Activated CD4-positive, alpha-beta T cell treated with anti-CD3 and anti-CD28 coated beads, Interleukin-10, Interleukin-2, amounts not matched to agents 100 ng/mL and 50 ng/mL, durations not matched to agents 16 hours and 8 hours (primary cell): ENCODE data around the gene ELOVL5.
"Not testable (repeated sequence)": the region's sequence is repeated elsewhere in the genome, so short reads cannot be mapped to it uniquely, and the experiment has no call there.

Experiments used
- DNase-seq: peaks from one replicate; pipeline ENCODE4 v3.0.0-alpha.2; 2020

The ELOVL5 gene, protein sequence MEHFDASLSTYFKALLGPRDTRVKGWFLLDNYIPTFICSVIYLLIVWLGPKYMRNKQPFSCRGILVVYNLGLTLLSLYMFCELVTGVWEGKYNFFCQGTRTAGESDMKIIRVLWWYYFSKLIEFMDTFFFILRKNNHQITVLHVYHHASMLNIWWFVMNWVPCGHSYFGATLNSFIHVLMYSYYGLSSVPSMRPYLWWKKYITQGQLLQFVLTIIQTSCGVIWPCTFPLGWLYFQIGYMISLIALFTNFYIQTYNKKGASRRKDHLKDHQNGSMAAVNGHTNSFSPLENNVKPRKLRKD

DNA sequence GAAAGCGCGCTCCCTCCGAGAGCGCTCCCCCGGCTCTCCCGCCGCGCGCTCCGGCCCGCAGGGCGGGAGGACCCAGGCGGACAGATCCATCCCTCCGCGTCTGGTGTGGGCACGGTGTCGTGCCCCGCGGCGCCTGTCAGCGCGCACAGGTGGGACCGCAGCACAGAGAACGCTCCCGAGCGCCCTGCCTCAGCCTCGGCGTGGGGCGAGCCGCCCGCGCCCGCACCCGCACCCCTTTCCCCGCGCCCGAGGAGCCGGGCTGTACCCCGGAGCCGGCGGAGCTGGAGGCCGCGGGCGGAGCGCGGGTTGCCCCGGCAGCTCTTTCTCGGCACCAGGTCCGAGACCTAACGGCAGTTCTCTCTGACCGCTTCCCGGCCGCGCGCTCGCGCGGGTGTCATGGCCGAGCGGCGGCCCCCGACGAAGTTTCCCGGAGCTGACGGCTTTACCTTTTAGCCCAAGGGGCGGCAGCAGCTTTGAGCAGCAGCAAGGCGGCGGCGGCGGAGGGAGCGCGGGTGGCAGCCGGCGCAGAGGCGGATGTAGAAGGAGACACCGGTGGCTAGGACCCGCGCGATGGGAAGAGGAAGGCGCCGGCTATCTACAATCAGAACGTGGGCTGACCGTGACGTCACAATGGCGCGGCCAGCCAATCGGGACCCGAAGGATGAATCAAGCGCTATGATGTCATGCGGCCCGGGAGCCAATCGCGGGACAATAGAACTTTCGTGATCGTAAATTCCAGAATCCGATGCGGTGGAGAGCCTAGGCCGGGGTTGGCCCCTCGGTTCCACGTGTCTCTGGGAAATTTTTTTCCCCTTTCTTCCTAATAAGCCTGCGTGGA lies at the start of gene ELOVL5:
Gene ELOVL5, minus strand, starts transcription at position 580 of the 838 bp plus-strand sequence. CDS start 53,251 bp downstream, outside the sequence.
- DNase-seq = peak; percentile 98

DNA sequence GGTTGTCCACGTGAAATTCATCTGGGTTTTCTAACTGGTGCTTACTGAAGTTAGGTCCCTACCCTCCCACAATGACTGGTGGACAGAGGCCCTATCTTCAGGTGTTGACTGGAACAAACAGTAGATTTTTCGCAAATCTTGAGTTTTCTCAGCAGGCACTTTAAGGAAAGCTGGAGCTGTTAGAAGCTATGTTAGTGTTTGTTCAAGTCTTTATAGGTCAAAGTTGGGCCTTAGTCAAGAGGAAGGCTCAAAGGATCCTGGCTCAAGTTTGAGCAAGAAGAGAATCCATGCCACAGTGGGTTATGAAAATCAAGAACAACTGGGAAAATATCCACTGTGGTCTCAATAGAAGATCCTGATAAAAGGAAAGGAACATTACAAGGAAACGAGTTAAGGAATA lies 48.5 kb upstream of the ELOVL5 start:
- no peak for DNase-seq

DNA sequence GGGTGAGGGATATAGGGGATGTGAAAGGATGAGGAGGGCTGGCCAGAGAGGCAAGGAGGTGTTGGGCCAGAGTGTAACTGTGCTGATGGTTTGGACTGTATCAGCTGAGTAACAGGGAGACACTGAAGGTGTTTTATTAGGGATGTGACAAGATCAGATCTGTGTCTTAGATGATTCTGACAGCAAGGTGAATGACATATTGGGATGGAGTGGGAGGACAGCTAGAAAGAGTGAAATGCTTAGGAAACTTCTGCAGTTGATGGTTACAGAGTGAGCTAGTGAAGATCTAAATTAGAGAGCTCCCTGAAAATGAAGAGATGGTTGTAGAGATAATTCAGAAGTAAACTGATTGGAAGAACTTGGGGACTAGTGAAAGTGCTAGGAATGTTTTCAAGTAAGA lies 47.2 kb upstream of the ELOVL5 start:
- no peak for DNase-seq

DNA sequence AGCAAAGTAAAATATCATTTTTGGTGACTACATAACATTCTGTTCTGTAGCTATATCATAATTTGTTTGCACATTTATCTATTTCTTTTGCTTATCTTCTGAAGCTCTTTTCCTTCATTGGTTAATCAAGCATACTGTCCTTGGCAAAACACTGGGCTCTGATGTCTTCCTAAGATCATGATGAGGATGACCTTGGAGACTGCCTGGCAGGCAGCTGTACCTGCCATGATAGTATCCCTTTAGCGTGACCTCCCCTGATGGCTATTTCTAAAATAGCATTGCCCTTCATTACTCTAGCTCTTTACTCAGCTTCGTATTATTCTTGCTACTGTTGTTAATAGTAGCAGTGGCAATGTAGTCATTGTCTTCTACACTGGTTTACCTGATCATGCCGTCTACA lies 46.0 kb upstream of the ELOVL5 start:
- no peak for DNase-seq

DNA sequence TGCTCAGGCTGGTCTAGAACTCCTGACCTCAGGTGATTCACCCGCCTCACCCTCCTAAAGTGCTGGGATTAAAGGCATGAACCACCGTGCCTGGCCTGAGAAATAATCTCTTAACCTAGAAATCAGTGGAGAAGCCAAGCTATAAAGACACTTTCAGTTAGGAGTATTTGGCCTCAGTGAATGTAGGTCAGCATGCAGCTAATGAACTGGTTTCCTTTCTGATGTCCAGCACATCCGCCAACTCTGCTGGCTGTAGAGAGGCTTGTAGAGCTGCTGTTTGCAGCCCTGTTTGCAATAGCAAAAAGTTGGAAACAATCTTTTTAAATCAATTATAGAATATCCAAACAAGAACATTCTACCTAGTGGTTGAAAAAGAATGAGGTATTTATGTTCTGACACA lies 42.4 kb upstream of the ELOVL5 start:
- no peak for DNase-seq

DNA sequence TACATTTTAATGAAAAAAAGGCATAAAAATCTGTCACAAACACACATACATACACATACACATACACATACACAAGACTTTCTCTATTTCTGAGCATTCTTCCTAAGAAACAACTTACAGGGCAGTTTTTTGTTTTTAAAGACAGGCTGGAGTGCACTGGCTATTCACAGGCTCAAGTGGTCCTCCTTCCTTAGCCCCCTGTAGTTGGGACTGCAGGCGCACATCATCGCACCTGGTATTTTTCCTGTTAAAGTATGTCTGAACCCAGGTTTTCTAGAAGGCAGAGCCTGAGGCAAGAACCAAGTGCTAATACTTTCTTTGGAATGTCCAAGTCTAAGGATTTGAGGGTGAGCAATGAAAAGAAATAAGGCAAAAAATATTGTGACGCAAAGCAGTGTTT lies 41.3 kb upstream of the ELOVL5 start:
- DNase-seq = no peak

DNA sequence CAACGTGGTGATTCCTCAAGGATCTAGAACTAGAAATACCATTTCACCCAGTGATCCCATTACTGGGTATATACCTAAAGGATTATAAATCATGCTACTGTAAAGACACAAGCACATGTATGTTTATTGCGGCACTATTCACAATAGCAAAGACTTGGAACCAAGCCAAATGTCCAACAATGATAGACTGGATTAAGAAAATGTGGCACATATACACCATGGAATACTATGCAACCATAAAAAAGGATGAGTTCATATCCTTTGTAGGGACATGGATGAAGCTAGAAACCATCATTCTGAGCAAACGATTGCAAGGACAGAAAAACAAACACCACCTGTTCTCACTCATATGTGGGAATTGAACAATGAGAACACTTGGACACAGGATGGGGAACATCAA lies 39.9 kb upstream of the ELOVL5 start:
- DNase-seq = not testable (repeated sequence)

DNA sequence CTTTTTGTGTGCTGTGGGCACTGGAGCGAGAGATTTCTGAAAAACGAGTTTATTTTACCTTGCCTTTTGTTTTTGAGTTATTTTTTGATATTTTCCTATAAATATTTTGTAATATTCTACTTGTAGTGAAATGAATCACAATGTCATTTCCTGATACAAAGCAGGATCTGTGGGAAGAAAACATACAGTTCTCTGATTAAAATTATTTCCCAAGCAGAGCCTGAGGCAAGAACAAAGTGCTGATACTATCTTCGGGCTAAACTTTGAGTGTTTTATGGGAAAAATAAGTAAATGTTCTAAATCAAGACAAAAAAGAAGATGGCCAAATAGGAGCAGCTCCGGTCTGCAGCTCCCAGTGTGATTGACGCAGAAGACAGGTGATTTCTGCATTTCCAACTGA lies 33.7 kb upstream of the ELOVL5 start:
- DNase-seq = no peak

DNA sequence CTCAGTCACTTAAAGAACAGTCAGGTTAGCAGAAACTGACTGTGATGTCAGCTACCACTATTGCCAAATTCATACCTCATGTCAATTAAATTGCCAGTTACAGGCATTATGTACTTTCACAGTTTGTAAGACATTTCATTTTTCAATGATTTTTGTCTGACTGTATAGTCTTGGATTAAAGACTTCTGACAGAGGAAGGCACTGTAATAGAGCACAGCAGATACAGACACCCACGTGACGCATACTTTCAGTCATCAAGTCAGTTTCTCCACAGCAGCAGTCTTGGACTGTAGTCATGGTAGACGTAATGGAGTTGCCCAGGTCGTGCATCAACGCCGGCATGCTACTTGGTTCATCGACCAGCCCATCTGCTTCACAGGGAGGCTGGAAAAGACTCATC lies 29.5 kb upstream of the ELOVL5 start:
- no peak for DNase-seq

DNA sequence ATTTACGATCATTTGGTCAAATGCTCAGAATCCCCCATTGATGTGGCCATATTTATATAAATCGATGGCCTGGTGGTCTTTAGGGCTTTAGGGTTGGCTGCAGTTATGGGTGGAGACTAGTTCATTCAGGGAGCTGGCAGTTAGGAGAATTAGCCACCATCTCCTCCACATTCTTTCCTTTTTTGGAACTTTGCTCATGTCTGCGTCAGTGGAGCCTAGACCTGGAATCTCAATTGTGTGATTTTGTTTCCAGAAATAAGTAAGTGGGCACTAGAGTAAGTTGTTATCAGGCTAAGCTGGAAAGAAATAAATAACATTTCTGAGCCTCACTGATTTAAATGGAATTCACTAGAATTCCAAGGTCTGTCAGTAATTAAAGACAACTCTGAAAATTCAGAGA lies 29.0 kb upstream of the ELOVL5 start:
- DNase-seq = no peak

DNA sequence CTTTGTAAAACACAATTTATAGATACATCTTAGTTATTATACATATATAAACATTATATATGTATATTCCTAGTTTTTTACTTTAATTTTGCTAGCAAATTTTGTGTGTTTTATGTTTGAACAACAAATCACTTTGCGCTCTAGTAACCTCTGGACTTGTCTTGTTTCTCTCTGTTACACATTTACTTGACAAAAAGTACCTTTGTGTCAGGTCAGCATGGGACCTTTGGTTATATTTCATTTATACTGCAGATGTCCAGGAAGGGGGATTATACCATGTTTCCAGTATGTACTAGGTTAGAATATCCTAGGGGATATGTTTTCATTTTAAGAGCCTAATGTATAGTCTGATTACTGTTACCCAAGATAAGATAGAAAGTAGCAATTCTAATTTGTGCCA lies 28.5 kb upstream of the ELOVL5 start:
- no peak for DNase-seq

DNA sequence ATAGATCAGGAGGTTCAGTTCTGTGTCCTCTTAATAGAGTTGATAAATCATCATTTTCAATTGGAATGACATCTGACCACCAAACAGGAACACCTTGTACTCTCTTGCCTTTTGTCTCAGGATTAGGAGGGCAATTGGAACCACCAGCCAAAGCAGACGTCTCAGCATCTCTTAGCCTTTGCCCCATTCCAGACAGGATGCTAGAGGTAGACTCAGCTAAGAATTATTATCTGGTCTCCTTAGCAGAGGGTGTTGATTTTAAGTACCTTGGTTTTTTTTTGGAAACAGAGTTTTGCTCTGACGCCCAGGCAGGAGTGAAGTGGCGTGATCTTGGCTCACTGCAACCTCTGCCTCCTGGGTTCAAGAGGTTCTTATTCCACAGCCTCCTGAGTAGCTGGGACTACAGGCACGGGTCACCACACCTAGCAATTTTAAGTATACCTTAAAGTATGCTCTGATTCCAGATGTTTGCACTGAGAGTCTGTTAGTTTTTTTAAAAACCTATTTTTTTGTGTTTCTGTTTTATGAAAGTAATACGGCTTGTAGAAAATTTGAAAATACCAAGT lies 28.0 kb upstream of the ELOVL5 start:
- no peak for DNase-seq

DNA sequence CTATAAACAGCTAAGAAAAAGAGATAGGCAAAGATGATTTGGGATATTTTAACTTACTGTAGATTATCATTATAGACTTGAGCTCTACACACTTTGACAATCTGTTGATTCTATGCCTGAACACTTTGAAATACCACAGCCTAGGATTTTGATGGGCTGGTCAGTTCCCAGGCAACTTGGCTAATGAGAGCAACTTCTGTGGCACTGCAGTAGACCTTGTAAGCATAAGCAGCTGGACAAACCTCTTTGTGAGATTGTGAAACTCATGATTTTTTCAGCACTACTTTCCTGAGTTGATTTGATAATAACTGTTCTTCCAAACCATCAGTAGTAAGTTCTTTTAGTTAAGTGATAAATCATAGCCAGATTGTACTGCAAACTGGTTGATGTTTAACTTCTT lies 27.1 kb upstream of the ELOVL5 start:
- no peak for DNase-seq

DNA sequence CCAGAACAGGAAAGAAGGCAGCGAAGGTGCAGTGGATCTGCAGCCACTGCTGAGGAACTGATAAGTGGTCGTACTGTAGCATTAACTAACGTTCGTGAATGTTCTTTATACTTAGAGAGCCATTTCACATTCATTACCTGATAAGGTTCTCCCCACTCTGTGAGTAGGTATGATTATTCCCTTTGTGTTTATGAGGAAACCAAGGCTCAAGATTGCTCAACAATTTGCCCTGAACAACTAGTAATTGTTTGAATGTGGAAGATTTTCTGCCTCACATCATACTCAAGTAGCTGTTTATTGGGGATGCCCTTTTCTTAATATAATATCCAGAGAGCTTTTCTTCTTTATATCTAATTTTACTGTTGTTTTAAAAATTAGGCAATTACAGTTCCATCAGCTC lies 24.9 kb upstream of the ELOVL5 start:
- no peak for DNase-seq

DNA sequence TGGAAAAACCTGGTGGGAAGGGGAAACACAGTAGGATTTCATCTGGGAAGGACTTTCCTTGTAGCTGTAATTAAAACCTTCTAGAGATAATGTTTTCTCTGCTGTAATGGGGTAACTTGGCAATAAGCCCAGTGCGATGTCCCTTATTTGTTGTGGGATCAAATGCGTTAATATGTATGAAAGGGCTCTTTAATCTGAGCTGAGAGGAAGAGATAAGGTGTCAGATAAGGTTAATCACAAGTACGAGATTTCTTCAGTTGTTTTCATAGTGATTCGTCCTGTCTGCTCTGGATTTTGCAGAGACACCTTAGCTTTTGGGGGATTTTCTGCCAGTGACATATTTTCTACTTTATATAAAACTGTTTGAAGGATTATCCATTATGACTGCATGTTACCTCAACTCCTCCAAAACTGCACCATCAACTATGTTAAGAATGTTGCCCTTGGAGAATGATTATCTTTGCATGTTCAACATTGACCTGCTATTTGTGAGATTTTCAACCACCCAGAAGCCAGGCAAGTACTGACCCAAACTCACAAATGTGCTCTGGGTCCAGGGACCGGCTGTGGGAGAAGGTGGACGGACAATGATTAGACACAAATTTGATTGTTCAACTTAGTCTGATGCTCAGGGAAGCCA lies 21.2 kb upstream of the ELOVL5 start:
- no peak for DNase-seq

DNA sequence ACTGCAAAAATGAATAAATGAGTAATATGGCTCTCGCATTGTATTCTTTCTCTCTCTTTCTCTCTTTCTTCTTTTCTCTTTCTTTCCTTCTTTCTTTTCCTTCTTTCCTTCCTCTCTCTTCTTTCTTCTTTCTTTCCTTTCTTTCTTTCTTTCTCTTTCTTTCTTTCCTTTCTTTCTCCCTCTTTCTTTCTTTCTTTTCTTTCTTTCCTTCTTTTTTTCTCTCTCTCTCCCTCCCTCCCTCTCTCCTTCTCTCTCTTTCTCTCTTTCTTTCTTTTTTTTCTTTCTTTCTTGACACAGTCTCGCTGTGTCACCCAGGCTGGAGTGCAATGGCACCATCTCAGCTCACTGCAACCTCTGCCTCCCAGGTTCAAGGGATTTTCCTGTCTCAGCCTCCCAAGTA lies 20.3 kb upstream of the ELOVL5 start:
- no peak for DNase-seq

DNA sequence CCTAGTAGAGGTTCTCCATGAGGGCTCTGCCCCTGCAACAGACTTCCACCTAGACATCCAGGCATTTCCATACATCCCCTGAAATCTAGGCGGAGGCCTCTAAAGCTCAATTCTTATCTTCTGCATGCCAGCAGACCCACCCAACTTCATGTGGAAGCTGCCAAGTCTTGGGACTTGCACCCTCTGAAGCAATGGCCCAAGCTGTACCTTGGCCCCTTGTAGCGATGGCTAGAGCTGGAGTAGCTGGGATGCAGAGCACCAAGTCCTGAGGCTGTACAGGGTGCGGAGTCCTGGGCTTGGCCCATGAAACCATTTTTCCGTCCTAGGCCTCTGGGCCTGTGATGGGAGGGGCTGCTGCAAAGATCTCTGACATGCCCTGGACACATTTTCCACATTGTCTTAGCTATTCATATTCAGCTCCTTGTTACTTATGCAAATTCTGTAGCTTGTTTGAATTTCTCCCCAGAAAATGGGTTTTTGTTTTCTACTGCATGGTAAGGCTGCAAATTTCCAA lies 17.4 kb upstream of the ELOVL5 start:
- no peak for DNase-seq

DNA sequence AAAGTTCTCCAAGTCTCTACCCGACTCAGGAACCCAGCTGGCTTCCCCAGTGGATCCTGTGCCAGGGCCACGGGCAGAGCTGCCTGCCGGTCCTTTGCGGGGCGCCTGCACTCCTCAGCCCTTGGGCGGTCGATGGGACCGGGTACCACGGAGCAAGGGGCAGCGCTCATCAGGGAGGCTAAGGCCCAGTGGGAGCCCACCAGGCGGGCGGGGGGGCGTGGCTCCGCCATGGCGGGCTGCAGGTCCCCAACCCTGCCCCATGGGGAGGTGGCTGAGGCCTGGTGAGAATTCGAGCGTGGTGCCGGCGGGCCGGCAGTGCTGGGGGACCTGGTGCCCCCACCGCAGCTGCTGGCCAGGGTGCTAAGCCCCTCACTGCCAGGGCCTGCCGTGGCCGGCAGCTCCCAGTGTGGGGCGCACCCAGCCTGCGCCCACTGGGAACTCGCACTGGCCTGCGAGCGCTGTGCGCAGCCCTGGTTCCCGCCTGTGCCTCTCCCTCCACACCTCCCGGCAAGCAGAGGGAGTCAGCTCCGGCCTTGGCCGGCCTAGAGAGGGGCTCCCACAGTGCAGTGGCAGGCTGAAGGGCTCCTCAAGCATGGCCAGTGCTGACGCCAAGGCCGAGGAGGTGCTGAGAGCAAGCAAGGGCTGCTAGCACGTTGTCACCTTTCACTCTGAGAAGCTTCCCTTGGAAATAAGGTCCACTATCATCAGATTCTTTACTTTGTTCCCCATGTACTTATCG lies 14.8 kb upstream of the ELOVL5 start:
- no peak for DNase-seq

DNA sequence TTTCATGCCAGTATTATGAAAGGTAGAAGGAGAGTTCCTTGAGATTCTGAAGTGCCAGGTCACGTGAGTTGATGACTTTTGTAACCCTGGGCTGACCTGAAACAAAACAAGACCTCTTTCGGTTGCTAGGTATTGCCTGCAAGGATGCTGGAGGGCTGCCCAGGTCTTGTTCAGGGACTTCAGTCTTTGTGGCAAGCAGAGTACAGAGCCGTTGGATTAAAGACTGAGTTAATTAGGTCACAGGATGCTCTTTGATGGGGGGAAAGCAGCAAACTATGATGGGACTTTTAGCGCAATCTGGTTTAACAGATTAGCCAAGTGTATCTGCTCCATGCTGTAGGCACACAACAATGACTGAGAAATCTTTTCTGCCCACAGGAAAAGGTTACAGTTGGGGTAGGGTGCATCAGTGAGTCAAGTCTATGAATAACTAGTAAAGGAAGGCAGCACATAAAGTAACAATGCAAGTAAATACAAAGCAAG lies 12.8 kb upstream of the ELOVL5 start:
- peak; percentile 80 for DNase-seq

DNA sequence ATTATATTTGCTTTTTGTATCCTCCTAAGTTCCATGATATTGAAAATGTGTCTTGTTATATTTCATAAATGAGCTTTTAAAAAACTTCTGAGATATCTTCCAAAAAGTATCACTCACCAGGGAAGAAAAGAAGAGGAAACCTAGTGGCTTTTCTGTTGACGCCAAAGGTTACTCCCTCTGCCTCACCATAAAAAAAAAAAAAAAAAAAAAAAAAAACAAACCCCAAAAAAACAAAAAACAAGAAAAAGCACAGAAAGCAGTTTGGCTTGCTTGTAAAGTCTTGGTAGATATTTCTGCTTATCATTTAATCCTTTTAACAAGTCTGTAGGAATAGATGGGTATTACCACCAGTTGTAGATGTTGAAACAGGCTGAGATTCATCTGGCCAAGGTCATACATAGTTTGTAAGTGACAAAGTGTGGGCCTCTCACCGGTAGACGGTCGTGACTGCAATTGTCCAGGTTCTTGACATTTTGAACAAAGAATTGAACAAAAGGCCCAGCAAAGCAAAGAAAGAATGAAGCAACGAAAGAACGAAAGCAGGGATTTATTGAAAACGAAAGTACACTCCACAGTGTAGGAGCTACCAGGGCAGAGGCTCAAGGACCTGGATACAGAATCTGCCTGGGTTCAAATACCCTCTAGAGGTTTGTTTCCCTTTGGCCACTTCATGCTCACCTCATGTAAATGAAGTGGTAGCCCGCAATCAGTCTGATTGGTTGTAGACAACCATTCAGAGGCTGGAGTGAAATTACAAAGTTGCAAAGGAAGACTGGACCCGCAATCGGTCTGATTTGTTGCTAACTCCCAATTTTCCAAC lies 11.6 kb upstream of the ELOVL5 start:
- DNase-seq = peak; percentile 36

DNA sequence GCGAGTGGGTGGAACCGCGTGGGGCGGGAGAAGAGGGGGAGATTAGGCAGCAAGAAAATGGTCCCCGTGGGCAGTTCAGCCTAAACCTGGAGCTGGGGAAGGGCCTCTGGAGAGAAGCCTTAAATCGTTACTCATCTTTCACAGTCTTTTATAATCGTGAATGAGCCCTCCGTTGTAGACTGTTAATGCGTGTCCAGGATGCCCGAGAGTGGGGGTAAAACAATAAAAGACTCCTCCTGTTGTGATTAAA lies 11.0 kb upstream of the ELOVL5 start:
- DNase-seq = peak; percentile 27
